Osteocyte (in vitro differentiated cells): ENCODE results near the gene KIF13A. TPM values are rescaled to one million over a fixed set of nuclear protein-coding genes. Genes with fewer than 3 reads are reported as not detected.
"Not testable (repeated sequence)": the region's sequence is repeated elsewhere in the genome, so short reads cannot be mapped to it uniquely, and the experiment has no call there.

Experiments used
- DNase-seq: peaks from one replicate; pipeline ENCODE4 v3.0.0; 2021; ENCODE audit warnings: mixed read lengths; ENCODE audit not compliant: unreplicated experiment; ENCODE audit errors: extremely low spot score
- H3K27ac Mint-ChIP-seq: one replicate; pipeline ENCODE4 v1.8.0; 2021; ENCODE audit warnings: mild to moderate bottlenecking, mixed read lengths; ENCODE audit not compliant: unreplicated experiment
- H3K27me3 Mint-ChIP-seq: one replicate; pipeline ENCODE4 v1.8.0; 2021; ENCODE audit warnings: mixed read lengths; ENCODE audit not compliant: unreplicated experiment
- H3K36me3 Mint-ChIP-seq: one replicate; pipeline ENCODE4 v1.8.0; 2021; ENCODE audit warnings: mixed read lengths; ENCODE audit not compliant: unreplicated experiment
- H3K4me1 Mint-ChIP-seq: one replicate; pipeline ENCODE4 v1.8.0; 2021; ENCODE audit warnings: mixed read lengths; ENCODE audit not compliant: unreplicated experiment
- H3K4me3 Mint-ChIP-seq: one replicate; pipeline ENCODE4 v1.8.0; 2021; ENCODE audit warnings: mild to moderate bottlenecking, moderate library complexity, mixed read lengths; ENCODE audit not compliant: unreplicated experiment
- H3K9me3 Mint-ChIP-seq: one replicate; pipeline ENCODE4 v1.8.0; 2021; ENCODE audit warnings: mixed read lengths; ENCODE audit not compliant: unreplicated experiment
- total RNA-seq: library from RNA; stranded (reverse); gene quantifications from 2 replicates; pipeline ENCODE4 v1.2.1, GENCODE V29; 2021
- TF ChIP-seq, protein P1 (sequence below): fragments of 200-600 bp; sonication (generic); IDR thresholded peaks from 2 replicates; pipeline ENCODE4 v1.5.0; 2021; ENCODE audit warnings: antibody characterized with exemption, mild to moderate bottlenecking, moderate library complexity

Gene KIF13A
- total RNA-seq, 1 donor from 2014 or later = 47.5 TPM

DNA sequence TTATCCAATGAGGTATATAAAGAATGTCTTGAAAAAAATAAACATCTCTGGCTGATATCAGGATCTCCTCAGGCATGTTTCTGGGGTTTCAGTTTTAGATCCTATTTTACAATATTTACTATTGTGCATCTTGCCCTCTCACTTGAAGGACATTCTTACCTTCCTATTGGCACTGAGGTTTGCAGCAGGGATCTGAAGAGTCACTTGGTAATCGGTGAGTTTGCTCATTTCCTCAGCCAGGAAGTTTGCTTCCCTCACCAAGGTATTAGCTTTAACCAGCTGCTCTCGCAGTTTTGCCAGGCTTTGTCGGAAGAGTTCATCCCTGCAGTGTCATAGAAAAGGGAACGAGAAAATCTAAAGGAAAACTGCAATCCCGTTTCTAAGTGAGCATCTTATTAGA, 178.8 kb downstream of the KIF13A start:
- TF ChIP-seq, protein P1, sequence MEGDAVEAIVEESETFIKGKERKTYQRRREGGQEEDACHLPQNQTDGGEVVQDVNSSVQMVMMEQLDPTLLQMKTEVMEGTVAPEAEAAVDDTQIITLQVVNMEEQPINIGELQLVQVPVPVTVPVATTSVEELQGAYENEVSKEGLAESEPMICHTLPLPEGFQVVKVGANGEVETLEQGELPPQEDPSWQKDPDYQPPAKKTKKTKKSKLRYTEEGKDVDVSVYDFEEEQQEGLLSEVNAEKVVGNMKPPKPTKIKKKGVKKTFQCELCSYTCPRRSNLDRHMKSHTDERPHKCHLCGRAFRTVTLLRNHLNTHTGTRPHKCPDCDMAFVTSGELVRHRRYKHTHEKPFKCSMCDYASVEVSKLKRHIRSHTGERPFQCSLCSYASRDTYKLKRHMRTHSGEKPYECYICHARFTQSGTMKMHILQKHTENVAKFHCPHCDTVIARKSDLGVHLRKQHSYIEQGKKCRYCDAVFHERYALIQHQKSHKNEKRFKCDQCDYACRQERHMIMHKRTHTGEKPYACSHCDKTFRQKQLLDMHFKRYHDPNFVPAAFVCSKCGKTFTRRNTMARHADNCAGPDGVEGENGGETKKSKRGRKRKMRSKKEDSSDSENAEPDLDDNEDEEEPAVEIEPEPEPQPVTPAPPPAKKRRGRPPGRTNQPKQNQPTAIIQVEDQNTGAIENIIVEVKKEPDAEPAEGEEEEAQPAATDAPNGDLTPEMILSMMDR = no peak
- DNase-seq = no peak
- no peak overlapping the region for H3K4me3 Mint-ChIP-seq
- H3K27ac Mint-ChIP-seq = no peak overlapping the region
- no peaks in the 10 kb centered on the region for H3K27me3 Mint-ChIP-seq
- H3K9me3 Mint-ChIP-seq = no peaks in the 10 kb centered on the region
- peaks cover 1% of the 10 kb centered on the region for H3K4me1 Mint-ChIP-seq
- H3K36me3 Mint-ChIP-seq = peaks cover 36% of the 10 kb centered on the region

DNA sequence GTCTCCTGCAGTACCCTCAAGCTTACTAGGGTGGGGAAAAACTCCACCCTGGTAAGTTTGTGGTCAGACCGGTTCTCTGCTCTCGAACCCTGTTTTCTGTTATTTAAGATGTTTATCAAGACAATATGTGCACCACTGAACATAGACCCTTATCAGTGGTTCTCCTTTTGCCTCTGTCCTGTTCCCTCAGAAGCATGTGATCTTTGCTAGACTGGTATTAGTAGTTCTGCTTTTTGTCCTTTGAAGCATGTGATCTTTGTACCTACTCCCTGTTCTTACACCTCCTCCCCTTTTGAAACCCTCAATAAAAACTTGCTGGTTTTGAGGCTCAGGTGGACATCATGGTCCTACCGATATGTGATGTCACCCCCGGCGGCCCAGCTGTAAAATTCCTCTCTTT, 180.0 kb downstream of the KIF13A start:
- not testable (repeated sequence) for H3K9me3 Mint-ChIP-seq, H3K4me1 Mint-ChIP-seq, DNase-seq, H3K4me3 Mint-ChIP-seq, H3K27ac Mint-ChIP-seq, H3K27me3 Mint-ChIP-seq
- peaks cover 34% of the 10 kb centered on the region for H3K36me3 Mint-ChIP-seq

DNA sequence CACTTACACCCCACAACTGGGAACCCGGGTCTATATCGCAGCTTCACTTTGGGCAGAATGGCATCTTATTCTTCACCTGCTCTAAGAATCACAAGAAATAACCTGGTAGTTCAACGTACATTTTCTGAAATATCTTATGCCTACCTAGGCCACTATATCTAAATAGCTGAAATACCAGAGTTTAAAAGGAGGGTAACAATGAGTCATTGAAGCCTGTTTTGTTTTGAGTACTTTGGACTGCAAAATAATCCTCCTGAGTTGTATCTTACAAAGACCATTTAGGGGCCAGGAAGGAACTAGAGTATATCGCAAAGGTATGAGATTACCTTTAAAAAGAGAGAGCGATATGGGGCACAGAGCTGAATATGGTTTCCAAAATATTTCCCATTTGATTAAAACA, 184.0 kb downstream of the KIF13A start:
- Mint-ChIP-seq H3K4me1 (peaks cover 1% of the 10 kb centered on the region), H3K4me3 (no peak overlapping the region), H3K27ac (no peak overlapping the region), H3K27me3 (no peaks in the 10 kb centered on the region), H3K36me3 (peaks cover 48% of the 10 kb centered on the region), H3K9me3 (no peaks in the 10 kb centered on the region)
- DNase-seq = no peak
- TF ChIP-seq, protein P1 = no peak

DNA sequence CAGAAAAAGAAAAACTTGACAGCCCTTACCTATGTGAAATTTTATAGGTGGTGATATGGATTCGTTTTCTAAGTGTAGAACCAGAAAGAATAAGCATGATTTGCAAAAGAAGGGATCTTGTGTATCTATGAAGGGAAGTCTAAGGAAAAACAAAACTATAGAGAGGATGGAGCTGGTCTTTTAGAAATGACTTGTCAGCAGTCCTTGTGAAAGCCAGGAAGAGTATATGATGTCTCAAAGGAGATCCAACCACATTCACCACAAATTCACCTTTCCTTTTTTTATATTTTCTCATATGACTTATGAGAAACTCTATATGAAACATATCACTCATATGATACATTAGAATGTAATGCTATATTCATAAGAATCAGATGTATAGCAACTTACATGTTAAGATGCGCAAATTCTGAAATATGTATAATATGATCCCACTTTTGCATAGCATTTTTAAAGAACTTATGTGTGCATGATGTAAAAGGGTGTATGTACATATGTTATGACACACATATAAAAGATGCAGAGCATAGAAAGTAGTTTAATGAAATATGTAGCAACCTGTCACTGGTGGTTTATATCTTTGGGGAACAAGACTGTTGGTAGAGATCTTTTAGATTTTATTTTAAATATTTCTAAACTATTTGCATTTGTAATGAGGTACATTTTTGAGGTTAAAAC, 188.8 kb downstream of the KIF13A start:
- Mint-ChIP-seq H3K27me3 (no peaks in the 10 kb centered on the region), H3K4me3 (no peak overlapping the region), H3K4me1 (no peaks in the 10 kb centered on the region), H3K9me3 (no peaks in the 10 kb centered on the region), H3K27ac (no peak overlapping the region), H3K36me3 (peaks cover 55% of the 10 kb centered on the region)
- TF ChIP-seq, protein P1 = no peak
- DNase-seq = no peak

DNA sequence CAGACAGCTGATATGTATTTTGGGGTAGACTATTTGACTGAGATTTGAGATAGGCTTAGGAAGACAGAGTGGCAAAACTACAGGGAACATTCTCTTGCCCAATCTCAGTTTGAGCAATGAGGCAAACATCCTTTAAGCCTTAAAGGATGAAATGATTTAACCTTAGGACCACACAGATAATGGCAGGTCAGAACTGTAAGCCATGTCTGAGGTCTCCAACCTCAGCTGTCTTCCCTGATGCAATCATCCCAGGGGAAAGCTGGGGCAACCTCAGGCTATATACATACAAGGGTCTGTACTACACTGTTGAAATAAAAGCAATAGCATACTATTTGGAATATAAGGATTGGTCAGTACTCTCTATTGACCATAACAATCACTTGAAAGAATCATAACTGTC, 196.9 kb downstream of the KIF13A start:
- Mint-ChIP-seq H3K4me3 (no peak overlapping the region), H3K9me3 (no peaks in the 10 kb centered on the region), H3K27me3 (no peaks in the 10 kb centered on the region), H3K4me1 (no peaks in the 10 kb centered on the region), H3K27ac (no peak overlapping the region), H3K36me3 (peaks cover 37% of the 10 kb centered on the region)
- no peak for DNase-seq
- TF ChIP-seq, protein P1 = no peak
